ENCODE data around the gene C12orf50.
A peak's percentile ranks its signal among the peaks of the same experiment; 100 is the strongest.
"Not testable (repeated sequence)": the region's sequence is repeated elsewhere in the genome, so short reads cannot be mapped to it uniquely, and the experiment has no call there.

The C12orf50 gene

GRCh38 chr12:88036353-88036965 is 7.3 kb upstream of the C12orf50 start:
- Histone ChIP-seq H3K27me3 (ENCODE audit: insufficient read depth, low read length) (no peaks in the 10 kb centered on the region), H2AFZ (ENCODE audit: low read length, unreplicated experiment) (no peak overlapping the region), H3K4me1 (ENCODE audit: control insufficient read depth, insufficient read depth, low read length, unreplicated experiment) (peaks cover 21% of the 10 kb centered on the region), H3K27ac (ENCODE audit: low read depth, low read length) (no peak overlapping the region), H3K79me2 (ENCODE audit: control insufficient read depth, insufficient read depth, low read length, unreplicated experiment) (peaks cover 60% of the 10 kb centered on the region), H3K36me3 (ENCODE audit: insufficient read depth, low read length) (0 out of 2 replicates have a peak, but pooled peaks cover 4% of the 10 kb centered on the region), H3K4me3 (ENCODE audit: low read depth, low read length) (peak overlapping the region; percentile 89)

GRCh38 chr12:88035907-88036289 is 6.7 kb upstream of the C12orf50 start:
- H3K27ac ChIP-seq (ENCODE audit: low read depth, low read length), result no peak overlapping the region
- H3K27me3 ChIP-seq (ENCODE audit: insufficient read depth, low read length), result no peaks in the 10 kb centered on the region
- peaks cover 54% of the 10 kb centered on the region for H3K79me2 ChIP-seq (ENCODE audit: control insufficient read depth, insufficient read depth, low read length, unreplicated experiment)
- H3K36me3 ChIP-seq (ENCODE audit: insufficient read depth, low read length), result 0 out of 2 replicates have a peak, but pooled peaks cover under 1% of the 10 kb centered on the region
- peaks cover 21% of the 10 kb centered on the region for H3K4me1 ChIP-seq (ENCODE audit: control insufficient read depth, insufficient read depth, low read length, unreplicated experiment)
- H3K4me3 ChIP-seq (ENCODE audit: low read depth, low read length), result peak overlapping the region; percentile 89
- H2AFZ ChIP-seq (ENCODE audit: low read length, unreplicated experiment), result peak overlapping the region; percentile 88

DNA sequence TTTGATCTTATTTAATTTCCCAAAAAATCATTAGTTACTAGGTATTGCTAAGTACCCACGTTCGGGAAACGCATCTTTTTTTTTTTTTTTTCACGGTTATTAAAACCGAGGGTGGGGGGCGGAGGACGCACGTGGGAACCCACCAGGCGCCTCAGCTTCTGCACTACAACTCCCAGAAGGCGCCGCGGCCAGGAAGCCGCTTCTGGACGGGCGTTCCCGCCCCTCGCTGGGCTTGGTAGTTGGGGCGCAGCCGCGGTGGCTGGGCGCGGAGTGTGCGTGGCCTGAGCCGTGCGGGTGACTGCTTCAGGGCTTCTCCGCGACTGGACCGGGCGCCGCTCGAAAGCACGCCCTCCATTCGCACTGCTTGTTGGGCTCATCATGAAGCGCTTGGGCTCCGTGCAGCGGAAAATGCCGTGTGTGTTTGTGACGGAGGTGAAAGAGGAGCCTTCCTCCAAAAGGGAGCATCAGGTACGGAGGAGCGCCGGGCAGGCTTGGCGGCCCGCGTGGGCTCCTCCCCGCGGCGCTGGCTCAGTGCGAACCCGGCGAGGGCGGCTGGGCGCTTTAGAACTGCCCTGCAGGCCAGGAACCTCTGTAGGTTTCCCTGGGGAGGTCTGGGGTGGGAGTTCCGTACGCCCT is 6.2 kb upstream of the C12orf50 start:
- H3K4me1 ChIP-seq (ENCODE audit: control insufficient read depth, insufficient read depth, low read length, unreplicated experiment), result peaks cover 21% of the 10 kb centered on the region
- peak overlapping the region; percentile 88 for H2AFZ ChIP-seq (ENCODE audit: low read length, unreplicated experiment)
- H3K27ac ChIP-seq (ENCODE audit: low read depth, low read length), result no peak overlapping the region
- no peaks in the 10 kb centered on the region for H3K27me3 ChIP-seq (ENCODE audit: insufficient read depth, low read length)
- H3K79me2 ChIP-seq (ENCODE audit: control insufficient read depth, insufficient read depth, low read length, unreplicated experiment), result peaks cover 49% of the 10 kb centered on the region
- H3K4me3 ChIP-seq (ENCODE audit: low read depth, low read length), result peak overlapping the region; percentile 89
- H3K36me3 ChIP-seq (ENCODE audit: insufficient read depth, low read length), result no peaks in the 10 kb centered on the region

- not testable (repeated sequence) for H3K36me3 ChIP-seq (ENCODE audit: insufficient read depth, low read length); H3K4me1 ChIP-seq (ENCODE audit: control insufficient read depth, insufficient read depth, low read length, unreplicated experiment); H3K79me2 ChIP-seq (ENCODE audit: control insufficient read depth, insufficient read depth, low read length, unreplicated experiment)
Measured at GRCh38 chr12:88031161-88031560, 2.0 kb upstream of the C12orf50 start.

DNA sequence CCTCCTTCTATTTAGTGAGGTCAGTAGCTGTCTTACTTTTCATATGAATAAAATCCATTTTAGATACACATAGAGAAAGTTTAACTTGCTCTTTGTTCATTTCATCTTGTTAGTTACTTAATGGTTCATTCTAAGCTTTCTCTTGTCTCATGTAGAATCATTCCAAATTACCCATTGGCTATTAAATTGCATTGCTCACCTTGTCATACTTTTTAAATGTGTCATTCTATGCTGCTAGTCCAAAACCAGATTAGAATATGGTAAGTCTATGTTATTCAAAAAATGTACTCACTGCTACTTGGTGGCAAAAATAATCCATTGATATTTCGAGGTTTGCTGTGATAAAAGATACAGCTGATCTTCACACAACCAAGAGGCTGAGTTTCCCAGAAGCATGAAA is 3.0 kb downstream of the C12orf50 start:
- H3K79me2 ChIP-seq (ENCODE audit: control insufficient read depth, insufficient read depth, low read length, unreplicated experiment), result no peaks in the 10 kb centered on the region
- H3K4me3 ChIP-seq (ENCODE audit: low read depth, low read length), result no peak overlapping the region
- no peaks in the 10 kb centered on the region for H3K27me3 ChIP-seq (ENCODE audit: insufficient read depth, low read length)
- H3K27ac ChIP-seq (ENCODE audit: low read depth, low read length), result no peak overlapping the region
- H3K36me3 ChIP-seq (ENCODE audit: insufficient read depth, low read length), result no peaks in the 10 kb centered on the region
- no peak overlapping the region for H2AFZ ChIP-seq (ENCODE audit: low read length, unreplicated experiment)
- no peaks in the 10 kb centered on the region for H3K4me1 ChIP-seq (ENCODE audit: control insufficient read depth, insufficient read depth, low read length, unreplicated experiment)

More at GRCh38 chr12:88031161-88031560, 2.0 kb upstream of the C12orf50 start:
- H2AFZ ChIP-seq (ENCODE audit: low read length, unreplicated experiment); H3K27me3 ChIP-seq (ENCODE audit: insufficient read depth, low read length); H3K27ac ChIP-seq (ENCODE audit: low read depth, low read length); H3K4me3 ChIP-seq (ENCODE audit: low read depth, low read length): not testable (repeated sequence)

DNA sequence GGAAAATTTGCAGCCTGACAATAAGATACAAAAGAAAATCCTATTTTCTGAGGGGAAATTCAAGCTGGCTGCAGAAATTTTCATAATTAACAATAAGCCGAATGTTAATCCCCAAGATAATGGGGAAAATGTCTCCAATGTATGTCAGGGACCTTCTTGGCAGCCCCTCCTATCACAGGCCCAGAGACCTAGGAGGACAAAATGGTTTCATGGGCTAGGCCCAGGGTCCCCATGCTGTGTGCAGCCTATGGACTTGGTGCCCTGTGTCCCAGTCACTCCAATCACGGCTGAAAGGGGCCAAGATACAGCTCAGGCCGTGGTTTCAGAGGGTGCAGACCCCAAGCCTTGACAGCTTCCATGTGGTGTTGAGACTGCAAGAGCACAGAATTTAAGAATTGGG is 11.2 kb downstream of the C12orf50 start:
- no peaks in the 10 kb centered on the region for H3K4me1 ChIP-seq (ENCODE audit: control insufficient read depth, insufficient read depth, low read length, unreplicated experiment)
- H3K27ac ChIP-seq (ENCODE audit: low read depth, low read length), result no peak overlapping the region
- no peaks in the 10 kb centered on the region; the same call in 1 of the 2 replicates for H3K36me3 ChIP-seq (ENCODE audit: insufficient read depth, low read length)
- H3K4me3 ChIP-seq (ENCODE audit: low read depth, low read length), result no peak overlapping the region
- H3K27me3 ChIP-seq (ENCODE audit: insufficient read depth, low read length), result no peaks in the 10 kb centered on the region
- H2AFZ ChIP-seq (ENCODE audit: low read length, unreplicated experiment), result no peak overlapping the region
- no peaks in the 10 kb centered on the region for H3K79me2 ChIP-seq (ENCODE audit: control insufficient read depth, insufficient read depth, low read length, unreplicated experiment)

GRCh38 chr12:88015825-88016224 is 13.4 kb downstream of the C12orf50 start:
- Histone ChIP-seq H3K4me3 (ENCODE audit: low read depth, low read length) (no peak overlapping the region), H3K36me3 (ENCODE audit: insufficient read depth, low read length) (no peaks in the 10 kb centered on the region; the same call in 1 of the 2 replicates), H2AFZ (ENCODE audit: low read length, unreplicated experiment) (no peak overlapping the region), H3K27ac (ENCODE audit: low read depth, low read length) (no peak overlapping the region), H3K4me1 (ENCODE audit: control insufficient read depth, insufficient read depth, low read length, unreplicated experiment) (no peaks in the 10 kb centered on the region), H3K79me2 (ENCODE audit: control insufficient read depth, insufficient read depth, low read length, unreplicated experiment) (no peaks in the 10 kb centered on the region), H3K27me3 (ENCODE audit: insufficient read depth, low read length) (no peaks in the 10 kb centered on the region)

GRCh38 chr12:88011755-88012154 is 17.4 kb downstream of the C12orf50 start:
- no peaks in the 10 kb centered on the region for H3K79me2 ChIP-seq (ENCODE audit: control insufficient read depth, insufficient read depth, low read length, unreplicated experiment)
- no peaks in the 10 kb centered on the region for H3K4me1 ChIP-seq (ENCODE audit: control insufficient read depth, insufficient read depth, low read length, unreplicated experiment)
- no peak overlapping the region for H3K27ac ChIP-seq (ENCODE audit: low read depth, low read length)
- H3K27me3 ChIP-seq (ENCODE audit: insufficient read depth, low read length), result no peaks in the 10 kb centered on the region
- H3K4me3 ChIP-seq (ENCODE audit: low read depth, low read length), result no peak overlapping the region
- no peak overlapping the region for H2AFZ ChIP-seq (ENCODE audit: low read length, unreplicated experiment)
- no peaks in the 10 kb centered on the region for H3K36me3 ChIP-seq (ENCODE audit: insufficient read depth, low read length)

- Histone ChIP-seq H3K36me3 (ENCODE audit: insufficient read depth, low read length) (no peaks in the 10 kb centered on the region), H3K4me3 (ENCODE audit: low read depth, low read length) (no peak overlapping the region), H3K27ac (ENCODE audit: low read depth, low read length) (no peak overlapping the region), H3K4me1 (ENCODE audit: control insufficient read depth, insufficient read depth, low read length, unreplicated experiment) (no peaks in the 10 kb centered on the region), H3K27me3 (ENCODE audit: insufficient read depth, low read length) (no peaks in the 10 kb centered on the region), H2AFZ (ENCODE audit: low read length, unreplicated experiment) (no peak overlapping the region), H3K79me2 (ENCODE audit: control insufficient read depth, insufficient read depth, low read length, unreplicated experiment) (no peaks in the 10 kb centered on the region)
Measured at GRCh38 chr12:88006351-88006750, 22.9 kb downstream of the C12orf50 start.

DNA sequence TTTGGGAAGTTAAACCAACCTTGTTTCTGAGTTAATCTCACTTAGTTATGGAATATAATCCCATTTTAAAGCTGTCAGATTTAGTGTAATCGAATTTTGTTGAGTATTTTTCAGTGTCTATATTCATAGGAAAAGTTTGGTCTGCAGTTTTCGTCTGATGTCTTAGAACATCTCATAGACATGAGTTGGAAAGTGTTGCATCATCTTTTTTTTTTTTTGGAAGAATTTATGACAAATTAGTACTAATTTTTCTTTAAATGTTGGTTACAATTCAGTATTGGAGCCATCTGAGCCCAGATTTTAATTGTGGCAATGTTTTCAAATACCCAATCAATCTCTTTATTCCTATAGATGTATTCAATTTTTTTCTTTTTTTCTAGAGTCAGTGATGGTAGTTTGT is 27.9 kb downstream of the C12orf50 start:
- no peaks in the 10 kb centered on the region for H3K79me2 ChIP-seq (ENCODE audit: control insufficient read depth, insufficient read depth, low read length, unreplicated experiment)
- no peak overlapping the region for H3K27ac ChIP-seq (ENCODE audit: low read depth, low read length)
- H3K27me3 ChIP-seq (ENCODE audit: insufficient read depth, low read length), result no peaks in the 10 kb centered on the region
- H3K4me3 ChIP-seq (ENCODE audit: low read depth, low read length), result no peak overlapping the region
- no peaks in the 10 kb centered on the region for H3K4me1 ChIP-seq (ENCODE audit: control insufficient read depth, insufficient read depth, low read length, unreplicated experiment)
- H3K36me3 ChIP-seq (ENCODE audit: insufficient read depth, low read length), result no peaks in the 10 kb centered on the region
- no peak overlapping the region for H2AFZ ChIP-seq (ENCODE audit: low read length, unreplicated experiment)

DNA sequence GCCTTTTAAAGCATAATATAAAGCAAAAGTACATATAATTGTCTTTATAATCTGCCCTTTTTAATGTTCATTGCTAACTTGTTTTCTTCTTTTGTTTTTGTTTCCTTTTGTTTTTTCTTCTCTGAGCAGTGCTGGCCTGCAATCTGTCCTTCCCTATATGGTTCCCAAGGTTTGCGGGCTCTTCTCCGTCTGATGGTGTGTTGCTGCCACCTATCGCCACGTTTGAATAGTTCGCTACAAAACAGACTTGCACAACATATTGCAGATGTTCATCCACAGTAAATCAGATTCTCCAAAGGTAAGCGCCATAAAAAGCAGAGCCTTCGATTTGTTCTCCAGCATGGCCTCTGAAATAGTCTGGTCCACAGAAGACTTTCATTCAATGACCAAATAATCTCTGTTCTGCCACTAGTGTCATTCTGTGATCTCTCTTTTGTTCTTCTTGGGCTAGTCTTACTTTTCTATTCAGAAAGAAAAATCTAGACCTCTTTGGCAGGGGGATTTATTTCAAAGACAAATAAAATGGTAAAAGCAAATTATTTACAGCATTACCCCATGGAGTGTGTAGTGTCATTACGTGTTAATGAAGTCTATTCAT is 33.5 kb downstream of the C12orf50 start:
- H3K79me2 ChIP-seq (ENCODE audit: control insufficient read depth, insufficient read depth, low read length, unreplicated experiment), result no peaks in the 10 kb centered on the region
- H2AFZ ChIP-seq (ENCODE audit: low read length, unreplicated experiment), result peak overlapping the region; percentile 90
- no peaks in the 10 kb centered on the region for H3K27me3 ChIP-seq (ENCODE audit: insufficient read depth, low read length)
- H3K4me1 ChIP-seq (ENCODE audit: control insufficient read depth, insufficient read depth, low read length, unreplicated experiment), result no peaks in the 10 kb centered on the region
- H3K36me3 ChIP-seq (ENCODE audit: insufficient read depth, low read length), result no peaks in the 10 kb centered on the region
- 0 out of 2 replicates have a peak overlapping the region, but pooled peaks have one; percentile 26 for H3K4me3 ChIP-seq (ENCODE audit: low read depth, low read length)
- H3K27ac ChIP-seq (ENCODE audit: low read depth, low read length), result no peak overlapping the region
